ENCODE results near the gene MGMT. TPM values are rescaled to one million over a fixed set of nuclear protein-coding genes. Genes with fewer than 3 reads are reported as not detected.

The MGMT gene
- total RNA-seq, 1 experiment from 2014 or later: 18.6 TPM

GRCh38 chr10:129607607-129608109 is 140.6 kb downstream of the MGMT start:
- H3K4me3 ChIP-seq (ENCODE audit: insufficient read depth, low read depth, low read length): no peak overlapping the region
- H3K27me3 ChIP-seq (ENCODE audit: control insufficient read depth, insufficient read depth, low read length): no peaks in the 10 kb centered on the region
- DNase-seq: no peak
- H3K36me3 ChIP-seq (replicated peaks; ENCODE audit: control insufficient read depth, insufficient read depth, low read length): no peaks in the 10 kb centered on the region

GRCh38 chr10:129608653-129609052 is 141.6 kb downstream of the MGMT start:
- H3K36me3 ChIP-seq (replicated peaks; ENCODE audit: control insufficient read depth, insufficient read depth, low read length): no peaks in the 10 kb centered on the region
- DNase-seq: no peak
- H3K27me3 ChIP-seq (ENCODE audit: control insufficient read depth, insufficient read depth, low read length): no peaks in the 10 kb centered on the region
- H3K4me3 ChIP-seq (ENCODE audit: insufficient read depth, low read depth, low read length): no peak overlapping the region

- no peak for DNase-seq
- H3K27me3 ChIP-seq (ENCODE audit: control insufficient read depth, insufficient read depth, low read length): no peaks in the 10 kb centered on the region
- no peaks in the 10 kb centered on the region for H3K36me3 ChIP-seq (replicated peaks; ENCODE audit: control insufficient read depth, insufficient read depth, low read length)
- no peak overlapping the region for H3K4me3 ChIP-seq (ENCODE audit: insufficient read depth, low read depth, low read length)
Observed at GRCh38 chr10:129609551-129609950, 142.5 kb downstream of the MGMT start.

GRCh38 chr10:129612481-129613109 is 145.6 kb downstream of the MGMT start:
- Histone ChIP-seq H3K27me3 (ENCODE audit: control insufficient read depth, insufficient read depth, low read length) (no peaks in the 10 kb centered on the region), H3K36me3 (replicated peaks; ENCODE audit: control insufficient read depth, insufficient read depth, low read length) (no peaks in the 10 kb centered on the region), H3K4me3 (ENCODE audit: insufficient read depth, low read depth, low read length) (no peak overlapping the region)
- DNase-seq: no peak

GRCh38 chr10:129613377-129613980 is 146.4 kb downstream of the MGMT start:
- Histone ChIP-seq H3K4me3 (ENCODE audit: insufficient read depth, low read depth, low read length) (no peak overlapping the region), H3K27me3 (ENCODE audit: control insufficient read depth, insufficient read depth, low read length) (no peaks in the 10 kb centered on the region), H3K36me3 (replicated peaks; ENCODE audit: control insufficient read depth, insufficient read depth, low read length) (no peaks in the 10 kb centered on the region)
- DNase-seq: no peak

GRCh38 chr10:129614341-129614740 is 147.3 kb downstream of the MGMT start:
- H3K27me3 ChIP-seq (ENCODE audit: control insufficient read depth, insufficient read depth, low read length): no peaks in the 10 kb centered on the region
- H3K4me3 ChIP-seq (ENCODE audit: insufficient read depth, low read depth, low read length): no peak overlapping the region
- H3K36me3 ChIP-seq (replicated peaks; ENCODE audit: control insufficient read depth, insufficient read depth, low read length): no peaks in the 10 kb centered on the region
- no peak for DNase-seq

GRCh38 chr10:129615381-129615780 is 148.3 kb downstream of the MGMT start:
- H3K36me3 ChIP-seq (replicated peaks; ENCODE audit: control insufficient read depth, insufficient read depth, low read length): no peaks in the 10 kb centered on the region
- no peak overlapping the region for H3K4me3 ChIP-seq (ENCODE audit: insufficient read depth, low read depth, low read length)
- no peak for DNase-seq
- no peaks in the 10 kb centered on the region for H3K27me3 ChIP-seq (ENCODE audit: control insufficient read depth, insufficient read depth, low read length)

- no peaks in the 10 kb centered on the region for H3K36me3 ChIP-seq (replicated peaks; ENCODE audit: control insufficient read depth, insufficient read depth, low read length)
- DNase-seq: no peak
- no peak overlapping the region for H3K4me3 ChIP-seq (ENCODE audit: insufficient read depth, low read depth, low read length)
- H3K27me3 ChIP-seq (ENCODE audit: control insufficient read depth, insufficient read depth, low read length): no peaks in the 10 kb centered on the region
Observed at GRCh38 chr10:129615921-129616525, 149.0 kb downstream of the MGMT start.

GRCh38 chr10:129617768-129618167 is 150.7 kb downstream of the MGMT start:
- Histone ChIP-seq H3K27me3 (ENCODE audit: control insufficient read depth, insufficient read depth, low read length) (no peaks in the 10 kb centered on the region), H3K4me3 (ENCODE audit: insufficient read depth, low read depth, low read length) (no peak overlapping the region), H3K36me3 (replicated peaks; ENCODE audit: control insufficient read depth, insufficient read depth, low read length) (no peaks in the 10 kb centered on the region)
- no peak for DNase-seq

GRCh38 chr10:129621062-129621461 is 154.0 kb downstream of the MGMT start:
- H3K27me3 ChIP-seq (ENCODE audit: control insufficient read depth, insufficient read depth, low read length): no peaks in the 10 kb centered on the region

GRCh38 chr10:129621693-129622092 is 154.7 kb downstream of the MGMT start:
- Histone ChIP-seq H3K36me3 (replicated peaks; ENCODE audit: control insufficient read depth, insufficient read depth, low read length) (no peaks in the 10 kb centered on the region), H3K27me3 (ENCODE audit: control insufficient read depth, insufficient read depth, low read length) (no peaks in the 10 kb centered on the region), H3K4me3 (ENCODE audit: insufficient read depth, low read depth, low read length) (no peak overlapping the region)
- no peak for DNase-seq

More at GRCh38 chr10:129621062-129621461, 154.0 kb downstream of the MGMT start:
- Histone ChIP-seq H3K36me3 (replicated peaks; ENCODE audit: control insufficient read depth, insufficient read depth, low read length) (no peaks in the 10 kb centered on the region), H3K4me3 (ENCODE audit: insufficient read depth, low read depth, low read length) (no peak overlapping the region)
- no peak for DNase-seq

- DNase-seq: no peak
- Histone ChIP-seq H3K27me3 (ENCODE audit: control insufficient read depth, insufficient read depth, low read length) (no peaks in the 10 kb centered on the region), H3K36me3 (replicated peaks; ENCODE audit: control insufficient read depth, insufficient read depth, low read length) (no peaks in the 10 kb centered on the region), H3K4me3 (ENCODE audit: insufficient read depth, low read depth, low read length) (no peak overlapping the region)
Observed at GRCh38 chr10:129622291-129622690, 155.2 kb downstream of the MGMT start.

GRCh38 chr10:129622736-129623135 is 155.7 kb downstream of the MGMT start:
- Histone ChIP-seq H3K27me3 (ENCODE audit: control insufficient read depth, insufficient read depth, low read length) (no peaks in the 10 kb centered on the region), H3K36me3 (replicated peaks; ENCODE audit: control insufficient read depth, insufficient read depth, low read length) (no peaks in the 10 kb centered on the region), H3K4me3 (ENCODE audit: insufficient read depth, low read depth, low read length) (no peak overlapping the region)
- DNase-seq: no peak

GRCh38 chr10:129624526-129624925 is 157.5 kb downstream of the MGMT start:
- DNase-seq: no peak
- Histone ChIP-seq H3K4me3 (ENCODE audit: insufficient read depth, low read depth, low read length) (no peak overlapping the region), H3K36me3 (replicated peaks; ENCODE audit: control insufficient read depth, insufficient read depth, low read length) (no peaks in the 10 kb centered on the region), H3K27me3 (ENCODE audit: control insufficient read depth, insufficient read depth, low read length) (no peaks in the 10 kb centered on the region)

- no peak overlapping the region for H3K4me3 ChIP-seq (ENCODE audit: insufficient read depth, low read depth, low read length)
- H3K27me3 ChIP-seq (ENCODE audit: control insufficient read depth, insufficient read depth, low read length): no peaks in the 10 kb centered on the region
- H3K36me3 ChIP-seq (replicated peaks; ENCODE audit: control insufficient read depth, insufficient read depth, low read length): no peaks in the 10 kb centered on the region
- DNase-seq: peak; percentile 73
Observed at GRCh38 chr10:129626309-129626708, 159.3 kb downstream of the MGMT start.

Measured in H7 (cell line).